DMS53 (cell line): Measurements from ENCODE around the gene CAPZB.

Source experiments
- DNase-seq: peaks from one replicate; lab custom pipeline; 2025; lab: John Stamatoyannopoulos, UW

CAPZB gene

GRCh38 chr1:19405761-19406487, 79.4 kb downstream of the CAPZB start:
- no peak for DNase-seq

GRCh38 chr1:19405195-19405760, 80.1 kb downstream of the CAPZB start:
- peak; percentile 31 for DNase-seq

DNA sequence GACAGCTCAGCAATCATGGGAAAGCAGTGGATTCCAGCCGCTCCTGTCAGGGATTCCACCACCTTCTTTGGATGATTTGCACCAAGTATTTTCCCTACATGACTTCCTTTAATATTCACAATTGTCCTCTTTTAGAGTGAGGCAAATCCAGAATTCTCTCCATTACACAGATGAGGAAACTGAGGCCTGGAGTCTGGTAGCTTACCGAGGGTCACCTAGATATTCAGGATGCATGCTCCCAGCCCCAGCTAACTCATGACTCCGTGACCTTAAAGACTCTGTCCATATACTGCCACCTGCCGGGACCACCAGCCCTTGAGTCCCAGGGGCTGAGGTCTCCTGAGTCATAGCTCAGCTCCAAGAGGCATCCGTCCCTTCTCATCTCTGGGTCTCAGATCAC, 80.6 kb downstream of the CAPZB start:
- DNase-seq = no peak

DNA sequence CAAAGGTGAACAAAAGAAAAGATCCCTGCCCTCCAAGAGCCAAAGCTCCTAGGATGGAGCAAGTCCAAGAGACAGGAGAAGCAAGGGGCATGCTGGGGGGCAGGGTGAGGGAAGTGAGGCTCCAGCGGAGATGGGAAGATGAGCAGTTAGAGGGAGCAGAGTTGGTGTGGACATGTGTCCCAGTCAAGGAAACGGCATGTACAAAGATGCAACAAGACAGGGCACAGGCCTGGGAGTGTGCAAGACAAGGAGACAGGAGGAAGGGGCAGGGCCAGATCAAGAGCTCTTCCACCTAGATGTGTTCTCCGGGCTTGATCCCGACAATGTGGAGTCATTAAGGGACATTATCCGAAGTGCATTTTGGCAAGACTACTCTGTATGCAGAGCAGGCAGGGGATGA, 82.1 kb downstream of the CAPZB start:
- DNase-seq = no peak

- DNase-seq = no peak
These were observed 83.1 kb downstream of the CAPZB start for GRCh38 chr1:19402031-19402813.

GRCh38 chr1:19401535-19401889, 83.8 kb downstream of the CAPZB start:
- no peak for DNase-seq

GRCh38 chr1:19400875-19401534, 84.3 kb downstream of the CAPZB start:
- DNase-seq = no peak

- no peak for DNase-seq
These were observed 85.1 kb downstream of the CAPZB start for GRCh38 chr1:19400192-19400611.

GRCh38 chr1:19398309-19398760, 87.0 kb downstream of the CAPZB start:
- no peak for DNase-seq

GRCh38 chr1:19397217-19397945, 88.0 kb downstream of the CAPZB start:
- DNase-seq = no peak

GRCh38 chr1:19396280-19396679, 89.1 kb downstream of the CAPZB start:
- DNase-seq = no peak

DNA sequence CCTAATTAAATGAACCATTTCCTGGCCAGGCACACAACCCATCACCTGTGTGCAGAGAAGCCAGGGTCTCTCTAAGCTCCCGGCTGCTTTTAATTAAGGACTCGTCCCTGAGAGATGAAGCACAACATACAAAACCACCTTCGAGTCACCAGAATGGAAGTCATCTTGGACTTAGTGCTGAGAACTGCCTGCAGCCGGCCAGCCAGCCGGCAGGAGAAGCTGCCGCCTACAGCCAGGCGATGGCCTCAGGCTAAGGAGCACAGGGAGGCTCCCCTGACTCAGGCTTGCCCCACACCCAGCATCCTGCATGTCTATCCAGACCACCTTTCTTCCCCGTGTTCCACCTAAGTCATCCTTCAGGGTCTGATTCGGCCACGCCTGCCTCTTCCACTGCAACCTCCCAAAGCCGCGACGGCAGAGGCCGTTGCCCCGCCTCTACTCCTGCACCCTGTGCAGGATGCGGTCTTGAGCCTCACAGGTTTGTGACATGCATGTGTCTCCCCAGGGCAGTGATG, 89.6 kb downstream of the CAPZB start:
- no peak for DNase-seq

DNA sequence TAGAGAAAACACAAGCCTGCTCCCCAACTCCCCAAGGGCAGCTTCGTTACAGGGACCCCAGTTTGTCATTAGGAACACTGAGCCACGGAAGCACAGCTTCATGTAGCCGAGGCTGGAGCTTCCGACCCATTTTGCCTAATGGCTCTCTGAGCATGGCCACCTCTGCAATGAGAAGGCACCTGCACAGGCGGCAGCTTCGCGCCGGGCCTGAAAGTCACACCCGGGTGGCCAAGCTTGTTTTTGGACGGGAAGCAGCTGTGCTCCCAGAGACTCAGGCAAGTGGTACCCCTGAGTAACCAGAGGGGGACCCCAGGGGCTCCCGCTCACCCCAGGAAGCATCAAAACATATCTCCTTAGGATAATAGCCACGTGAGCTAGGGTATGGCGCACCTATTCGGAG, 92.3 kb downstream of the CAPZB start:
- no peak for DNase-seq

DNA sequence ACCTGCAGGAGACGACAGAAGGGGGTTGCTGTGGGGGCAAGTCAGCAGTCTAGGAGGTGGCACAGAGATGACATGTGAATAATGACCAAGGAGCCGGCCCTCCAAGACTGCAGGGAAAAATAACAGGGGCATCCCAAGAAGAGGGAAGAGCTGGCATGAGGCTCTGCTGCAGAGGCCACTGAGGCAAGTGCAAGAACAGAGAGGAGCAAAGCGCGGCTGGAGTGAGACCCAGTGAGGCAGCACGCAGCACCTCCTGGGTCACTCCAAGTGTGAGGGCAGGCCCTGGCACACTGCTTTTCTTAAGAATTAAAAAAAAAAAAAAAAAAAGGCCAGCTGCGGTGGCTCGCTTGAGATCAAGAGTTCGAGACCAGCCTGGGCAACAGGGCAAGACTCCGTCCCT, 93.1 kb downstream of the CAPZB start:
- no peak for DNase-seq

DNA sequence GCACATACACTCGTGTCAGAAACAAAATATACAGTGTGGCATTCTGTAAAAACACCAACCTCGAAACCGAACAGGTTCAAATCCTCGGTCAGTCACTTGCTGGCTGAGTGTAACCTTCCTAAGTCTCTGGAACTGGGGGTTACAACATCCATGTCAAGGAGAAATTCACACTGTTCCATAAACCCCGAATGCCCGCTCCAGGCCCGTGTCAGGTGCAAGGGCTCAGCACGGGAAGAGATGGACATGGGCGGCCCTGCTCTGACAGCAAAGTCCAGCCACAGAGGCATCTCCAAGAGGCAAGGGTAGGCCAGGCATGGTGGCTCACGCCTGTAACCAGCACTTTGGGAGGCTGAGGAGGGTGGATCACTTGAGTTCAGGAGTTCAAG, 93.8 kb downstream of the CAPZB start:
- DNase-seq = no peak

- DNase-seq = peak; percentile 64
These were observed 94.3 kb downstream of the CAPZB start for GRCh38 chr1:19390901-19391595.

DNA sequence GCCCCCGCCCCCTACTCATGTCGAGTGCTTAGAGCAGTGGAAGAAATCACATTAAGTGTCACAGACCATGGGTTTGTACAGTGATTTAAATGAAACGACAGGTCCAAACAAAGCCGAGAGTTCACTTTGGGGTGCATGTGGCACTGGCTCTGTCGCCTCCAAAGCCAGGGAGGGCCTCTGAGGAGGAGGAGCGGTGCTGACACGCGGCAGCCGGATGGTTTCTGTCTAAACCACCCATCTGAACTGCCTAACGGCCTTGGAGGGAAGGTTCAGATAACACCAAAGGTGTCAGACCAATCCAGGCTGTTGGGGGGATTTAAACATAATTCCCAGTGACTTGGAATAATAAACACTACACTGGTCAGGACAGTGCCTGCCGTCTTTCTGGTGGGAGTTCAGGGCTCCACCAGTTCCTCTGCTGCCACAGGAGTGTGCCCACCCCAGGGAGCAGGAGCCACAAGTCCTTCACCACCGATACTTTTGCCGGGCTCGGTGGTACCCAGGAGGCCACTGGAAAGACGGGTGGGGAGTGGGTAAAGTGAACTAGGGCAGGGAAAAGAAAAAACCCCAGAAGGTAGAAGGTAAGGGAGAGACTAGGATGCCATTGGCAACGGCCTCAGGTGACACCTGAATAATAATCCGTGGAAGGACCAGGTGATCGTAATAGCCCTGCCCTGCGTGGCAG, 95.0 kb downstream of the CAPZB start:
- DNase-seq = no peak

GRCh38 chr1:19388980-19389379, 96.4 kb downstream of the CAPZB start:
- no peak for DNase-seq

DNA sequence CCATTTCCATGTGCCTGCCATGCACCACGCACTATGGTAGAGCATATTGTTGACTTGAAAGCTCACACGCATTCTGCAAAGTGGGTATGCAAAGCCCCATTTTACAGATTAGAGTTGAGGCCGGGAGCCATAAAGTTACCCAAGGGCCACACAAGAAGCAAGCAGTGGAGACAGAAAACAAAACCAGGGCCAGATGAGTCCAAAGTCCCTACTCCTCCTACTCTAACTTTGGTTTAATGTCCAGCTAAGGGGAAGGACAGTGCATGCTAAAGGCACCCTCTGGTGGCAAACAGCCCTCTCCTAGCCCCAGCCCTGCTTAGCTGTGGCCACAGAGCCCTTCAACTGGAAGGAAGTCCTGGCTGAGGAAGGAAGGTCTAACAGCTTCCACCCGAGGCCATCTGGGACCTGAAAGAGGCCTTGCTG, 98.3 kb downstream of the CAPZB start:
- no peak for DNase-seq

GRCh38 chr1:19385869-19386591, 99.3 kb downstream of the CAPZB start:
- no peak for DNase-seq
